Measurements from ENCODE around the gene MAP3K7. TPM values are rescaled to one million over a fixed set of nuclear protein-coding genes. Genes with fewer than 3 reads are reported as not detected.

Gene MAP3K7
- 21.1 TPM for total RNA-seq
- 10 to 100 TPM; 23.4 to 27.9 (median 25.4) TPM for polyA plus RNA-seq

DNA sequence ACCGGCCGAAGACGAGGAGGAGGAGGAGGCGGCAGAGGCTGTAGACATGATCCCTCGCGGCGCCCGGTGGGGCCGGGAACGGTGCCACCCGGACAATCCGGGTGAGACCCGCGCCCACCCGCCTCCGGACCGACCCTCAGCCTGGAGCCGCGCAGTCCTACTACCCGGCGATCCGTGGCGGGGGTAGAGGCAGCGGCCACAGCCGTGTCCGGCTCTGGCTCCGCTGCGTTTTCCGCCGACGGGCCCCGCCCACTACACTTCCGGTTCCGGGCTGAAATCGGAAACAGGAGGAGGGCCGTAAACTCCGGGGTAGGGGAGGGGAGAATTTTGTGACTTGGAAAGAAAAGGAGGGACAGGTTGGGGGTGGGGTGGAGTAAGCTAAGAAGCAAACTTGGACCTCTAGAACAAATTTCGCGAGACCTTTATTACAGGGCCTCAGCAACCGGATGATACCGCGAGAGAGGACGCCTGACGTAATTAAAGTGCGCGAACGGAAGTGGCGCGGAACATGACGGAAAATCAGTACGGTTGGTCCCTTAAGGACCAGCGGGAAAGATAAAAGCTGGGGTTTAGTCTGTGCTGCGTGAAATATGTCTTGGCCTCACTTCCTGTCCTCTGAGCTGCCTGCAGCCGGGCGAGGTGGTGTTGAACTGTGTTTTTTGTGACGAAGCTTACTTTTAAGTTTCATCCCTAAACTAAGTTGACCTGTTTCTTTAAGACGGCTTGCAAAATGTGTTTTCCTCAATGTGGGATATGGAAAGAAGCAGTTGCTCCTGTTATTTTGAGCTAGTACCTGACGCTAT lies at the start of gene MAP3K7:
TSS of gene MAP3K7 (minus strand) at position 237 of the 803 bp plus-strand sequence. CDS start at position 48, 189 bp downstream.
- H3K27me3 ChIP-seq (ENCODE audit: control insufficient read depth, insufficient read depth, low read length) = peaks cover 4% of the 10 kb centered on the region
- H3K27ac ChIP-seq (ENCODE audit: insufficient read depth, low read length, poor library complexity, severe bottlenecking) = peak within 1 kb of the TSS; percentile 99
- H3K4me1 Mint-ChIP-seq = peaks cover 25 to 47% (median 41%) of the 10 kb centered on the region in 4 donors
- H3K9me3 Mint-ChIP-seq = no peaks in the 10 kb centered on the region
- peaks cover 38% of the 10 kb centered on the region for H3K27me3 Mint-ChIP-seq
- peaks cover 32% of the 10 kb centered on the region for H3K4me1 ChIP-seq (ENCODE audit: control insufficient read depth, insufficient read depth, low read length, poor library complexity, severe bottlenecking)
- peak; percentile 89 to 97 (median 94) for DNase-seq
- H3K27ac Mint-ChIP-seq = peak within 1 kb of the TSS; percentile 99 to 100 (median 99)
- no peaks in the 10 kb centered on the region for H3K9me3 ChIP-seq (ENCODE audit: control insufficient read depth in 2 of 2, low read length in 2 of 2)
- no peaks in the 10 kb centered on the region for H3K36me3 Mint-ChIP-seq
- peak within 1 kb of the TSS; percentile 92 to 99 (median 97) for H3K4me3 Mint-ChIP-seq
- H3K4me3 ChIP-seq (ENCODE audit: low read depth, low read length) = peak within 1 kb of the TSS; percentile 95
- ATAC-seq (ENCODE audit: low read depth in 2 of 2) = peak; percentile 82 to 85
- no peaks in the 10 kb centered on the region for H3K36me3 ChIP-seq (ENCODE audit: control insufficient read depth, insufficient read depth, low read length)

DNA sequence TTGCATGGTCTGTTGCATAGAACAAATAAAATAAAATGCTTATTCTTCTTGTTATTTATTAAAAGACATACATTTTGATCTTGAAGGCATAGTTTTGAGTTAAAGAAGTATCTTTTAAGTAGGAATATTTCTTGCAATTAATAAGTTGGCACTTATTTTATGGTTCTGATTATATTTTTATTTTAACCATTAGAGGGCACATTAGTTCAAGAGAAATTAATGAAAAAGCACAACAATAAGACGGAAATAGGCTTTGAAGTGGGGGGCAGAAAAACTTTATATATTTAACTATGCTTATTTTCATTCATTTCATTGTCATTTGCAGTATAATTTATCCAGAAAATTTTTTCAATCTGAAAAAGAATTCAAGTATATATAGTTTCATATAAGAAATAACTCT lies 44.2 kb upstream of the MAP3K7 start:
- Mint-ChIP-seq H3K4me3 (no peak overlapping the region), H3K36me3 (no peaks in the 10 kb centered on the region), H3K9me3 (peaks cover 0 to 9% (median 2%) of the 10 kb centered on the region in 7 donors), H3K27ac (no peak overlapping the region), H3K27me3 (peaks cover 16% of the 10 kb centered on the region), H3K4me1 (no peaks in the 10 kb centered on the region)
- Histone ChIP-seq H3K4me1 (ENCODE audit: control insufficient read depth, insufficient read depth, low read length, poor library complexity, severe bottlenecking) (no peaks in the 10 kb centered on the region), H3K9me3 (ENCODE audit: control insufficient read depth in 2 of 2, low read length in 2 of 2) (no peaks in the 10 kb centered on the region), H3K27ac (ENCODE audit: insufficient read depth, low read length, poor library complexity, severe bottlenecking) (no peak overlapping the region), H3K4me3 (ENCODE audit: low read depth, low read length) (no peak overlapping the region), H3K36me3 (ENCODE audit: control insufficient read depth, insufficient read depth, low read length) (no peaks in the 10 kb centered on the region), H3K27me3 (ENCODE audit: control insufficient read depth, insufficient read depth, low read length) (peaks cover 4% of the 10 kb centered on the region)
- DNase-seq = no peak
- no peak for ATAC-seq (ENCODE audit: low read depth in 2 of 2)

DNA sequence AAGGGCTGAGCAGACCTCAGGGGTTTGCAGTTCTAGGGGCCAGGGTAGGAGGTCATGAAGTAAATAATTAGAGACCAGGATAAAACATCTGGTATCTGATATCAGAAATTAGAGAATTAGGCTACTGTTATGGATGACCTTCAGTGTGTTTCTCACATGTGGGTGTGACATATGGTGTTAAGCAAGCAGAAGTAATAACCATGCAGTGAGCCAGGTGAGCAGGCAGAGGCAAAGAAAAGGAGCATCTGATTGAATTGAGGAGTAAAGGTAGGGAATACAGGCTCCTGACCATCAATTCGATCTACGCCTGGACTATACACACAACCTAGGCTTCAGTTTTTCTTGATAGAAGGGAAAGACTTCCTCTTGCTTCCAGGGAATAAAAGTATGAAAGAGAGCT lies 34.7 kb upstream of the MAP3K7 start:
- H3K27ac ChIP-seq (ENCODE audit: insufficient read depth, low read length, poor library complexity, severe bottlenecking) = no peak overlapping the region
- H3K4me3 ChIP-seq (ENCODE audit: low read depth, low read length) = no peak overlapping the region
- no peak overlapping the region for H3K27ac Mint-ChIP-seq
- no peaks in the 10 kb centered on the region for H3K36me3 ChIP-seq (ENCODE audit: control insufficient read depth, insufficient read depth, low read length)
- H3K27me3 ChIP-seq (ENCODE audit: control insufficient read depth, insufficient read depth, low read length) = peaks cover 12% of the 10 kb centered on the region
- H3K4me1 Mint-ChIP-seq = no peaks in the 10 kb centered on the region
- no peaks in the 10 kb centered on the region for H3K4me1 ChIP-seq (ENCODE audit: control insufficient read depth, insufficient read depth, low read length, poor library complexity, severe bottlenecking)
- H3K27me3 Mint-ChIP-seq = peaks cover 56% of the 10 kb centered on the region
- DNase-seq (no peak), ATAC-seq (ENCODE audit: low read depth in 2 of 2) (no peak)
- H3K9me3 Mint-ChIP-seq = peaks cover 0 to 12% (median 7%) of the 10 kb centered on the region in 7 donors
- H3K36me3 Mint-ChIP-seq = no peaks in the 10 kb centered on the region
- no peak overlapping the region for H3K4me3 Mint-ChIP-seq
- H3K9me3 ChIP-seq (ENCODE audit: control insufficient read depth in 2 of 2, low read length in 2 of 2) = peaks cover 0 to 2% of the 10 kb centered on the region in 2 experiments

DNA sequence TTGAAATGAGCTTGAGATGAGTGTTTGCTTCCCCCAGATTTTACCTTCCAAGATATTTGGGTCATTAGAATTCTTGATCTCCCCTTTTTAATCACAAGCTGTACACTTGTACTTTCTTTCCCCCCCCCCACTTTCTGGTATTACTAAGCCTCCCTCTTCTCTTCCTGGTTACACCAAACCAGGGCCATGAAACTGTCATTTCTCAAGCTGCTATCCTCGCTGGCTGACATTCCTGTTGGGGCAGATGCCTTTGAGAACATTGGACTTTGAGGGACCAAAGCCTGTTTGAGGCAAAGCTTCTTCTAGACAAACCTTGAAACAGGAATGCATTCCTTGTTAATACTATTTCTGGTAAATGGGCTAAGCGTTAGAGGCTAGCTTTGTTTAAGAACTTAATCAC lies 32.3 kb upstream of the MAP3K7 start:
- ATAC-seq (ENCODE audit: low read depth in 2 of 2) (no peak), DNase-seq (no peak)
- Histone ChIP-seq H3K4me1 (ENCODE audit: control insufficient read depth, insufficient read depth, low read length, poor library complexity, severe bottlenecking) (no peaks in the 10 kb centered on the region), H3K36me3 (ENCODE audit: control insufficient read depth, insufficient read depth, low read length) (no peaks in the 10 kb centered on the region), H3K27me3 (ENCODE audit: control insufficient read depth, insufficient read depth, low read length) (peaks cover 27% of the 10 kb centered on the region), H3K27ac (ENCODE audit: insufficient read depth, low read length, poor library complexity, severe bottlenecking) (no peak overlapping the region), H3K4me3 (ENCODE audit: low read depth, low read length) (no peak overlapping the region), H3K9me3 (ENCODE audit: control insufficient read depth in 2 of 2, low read length in 2 of 2) (peaks cover 0 to 2% of the 10 kb centered on the region in 2 experiments)
- Mint-ChIP-seq H3K4me1 (no peaks in the 10 kb centered on the region), H3K9me3 (peaks cover 0 to 4% (median 0%) of the 10 kb centered on the region in 7 donors), H3K4me3 (no peak overlapping the region), H3K36me3 (no peaks in the 10 kb centered on the region), H3K27ac (no peak overlapping the region), H3K27me3 (peaks cover 76% of the 10 kb centered on the region)

DNA sequence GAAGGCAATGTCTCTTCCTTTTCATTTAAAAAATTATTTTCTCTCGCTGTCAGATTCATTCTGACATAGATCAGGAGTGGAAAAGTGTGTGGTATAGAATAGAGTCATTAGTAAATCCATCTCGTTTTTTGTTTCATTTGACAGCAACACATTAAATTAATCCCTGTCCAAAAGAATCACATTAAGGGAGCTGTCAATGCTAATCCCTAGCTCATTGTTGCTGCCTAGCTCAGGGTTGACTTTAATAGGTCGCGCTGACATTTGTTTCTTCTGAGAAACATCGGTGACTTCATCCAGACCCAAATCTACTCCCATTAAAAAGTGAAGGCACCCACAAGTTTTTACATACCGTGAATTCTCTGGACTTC lies 25.4 kb upstream of the MAP3K7 start:
- Mint-ChIP-seq H3K4me1 (peaks cover 0 to 19% (median 9%) of the 10 kb centered on the region in 4 donors), H3K9me3 (peaks cover 0 to 2% (median 0%) of the 10 kb centered on the region in 7 donors), H3K27me3 (peaks cover 86% of the 10 kb centered on the region), H3K4me3 (peak overlapping the region in 1 of 4 donors; percentile 51), H3K27ac (no peak overlapping the region), H3K36me3 (no peaks in the 10 kb centered on the region)
- Histone ChIP-seq H3K4me3 (ENCODE audit: low read depth, low read length) (no peak overlapping the region), H3K4me1 (ENCODE audit: control insufficient read depth, insufficient read depth, low read length, poor library complexity, severe bottlenecking) (peaks cover 16% of the 10 kb centered on the region), H3K27ac (ENCODE audit: insufficient read depth, low read length, poor library complexity, severe bottlenecking) (no peak overlapping the region), H3K36me3 (ENCODE audit: control insufficient read depth, insufficient read depth, low read length) (no peaks in the 10 kb centered on the region), H3K27me3 (ENCODE audit: control insufficient read depth, insufficient read depth, low read length) (peaks cover 49% of the 10 kb centered on the region), H3K9me3 (ENCODE audit: control insufficient read depth in 2 of 2, low read length in 2 of 2) (no peaks in the 10 kb centered on the region)
- no peak for DNase-seq
- ATAC-seq (ENCODE audit: low read depth in 2 of 2) = no peak

DNA sequence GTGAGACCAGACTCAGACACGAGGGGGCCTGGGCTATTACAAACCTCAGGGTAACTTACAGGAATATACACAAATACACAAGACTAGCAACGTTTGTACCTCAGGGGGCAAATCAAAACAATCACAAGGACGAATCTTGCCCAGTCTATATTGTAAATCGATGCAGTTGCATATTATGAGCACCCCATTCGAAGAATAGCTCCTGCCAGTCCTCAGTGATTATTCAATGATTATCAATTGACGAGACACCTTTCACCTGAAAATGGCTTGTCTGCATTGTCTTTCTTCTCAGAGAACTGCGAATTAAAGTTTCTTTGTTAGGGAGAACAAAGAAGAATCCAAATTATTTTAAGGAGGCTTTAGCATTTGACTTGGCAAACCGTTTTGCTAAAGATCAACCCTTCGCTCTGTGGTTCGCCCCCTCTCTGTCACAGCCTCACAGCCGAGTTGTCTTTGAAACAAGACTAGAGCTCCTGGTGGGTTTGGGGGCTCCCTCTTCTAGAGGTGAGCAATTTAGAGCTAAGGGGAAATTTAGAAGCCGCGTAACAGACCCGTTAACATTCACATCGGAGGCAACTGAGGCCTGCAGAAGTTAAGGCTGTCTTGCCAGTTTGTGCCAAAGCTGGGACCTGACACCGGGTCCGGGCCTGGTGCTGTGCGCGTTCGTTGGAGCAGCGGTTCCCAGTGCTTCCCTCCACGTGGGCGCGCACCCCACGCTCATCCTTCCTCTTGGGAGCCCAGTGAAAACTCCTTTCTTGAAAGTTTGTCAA lies 24.9 kb upstream of the MAP3K7 start:
- H3K9me3 Mint-ChIP-seq = peaks cover 0 to 2% (median 0%) of the 10 kb centered on the region in 7 donors
- H3K4me3 Mint-ChIP-seq = peak overlapping the region; percentile 66 to 93 (median 84)
- H3K9me3 ChIP-seq (ENCODE audit: control insufficient read depth in 2 of 2, low read length in 2 of 2) = no peaks in the 10 kb centered on the region
- no peaks in the 10 kb centered on the region for H3K36me3 Mint-ChIP-seq
- H3K27ac Mint-ChIP-seq = no peak overlapping the region
- peaks cover 16% of the 10 kb centered on the region for H3K4me1 ChIP-seq (ENCODE audit: control insufficient read depth, insufficient read depth, low read length, poor library complexity, severe bottlenecking)
- H3K4me1 Mint-ChIP-seq = peaks cover 0 to 19% (median 9%) of the 10 kb centered on the region in 4 donors
- peaks cover 45% of the 10 kb centered on the region for H3K27me3 ChIP-seq (ENCODE audit: control insufficient read depth, insufficient read depth, low read length)
- H3K27ac ChIP-seq (ENCODE audit: insufficient read depth, low read length, poor library complexity, severe bottlenecking) = no peak overlapping the region
- peak in 1 of 3 donors; percentile 7 for DNase-seq
- ATAC-seq (ENCODE audit: low read depth in 2 of 2) = no peak
- no peaks in the 10 kb centered on the region for H3K36me3 ChIP-seq (ENCODE audit: control insufficient read depth, insufficient read depth, low read length)
- H3K4me3 ChIP-seq (ENCODE audit: low read depth, low read length) = peak overlapping the region; percentile 42
- H3K27me3 Mint-ChIP-seq = peaks cover 85% of the 10 kb centered on the region

DNA sequence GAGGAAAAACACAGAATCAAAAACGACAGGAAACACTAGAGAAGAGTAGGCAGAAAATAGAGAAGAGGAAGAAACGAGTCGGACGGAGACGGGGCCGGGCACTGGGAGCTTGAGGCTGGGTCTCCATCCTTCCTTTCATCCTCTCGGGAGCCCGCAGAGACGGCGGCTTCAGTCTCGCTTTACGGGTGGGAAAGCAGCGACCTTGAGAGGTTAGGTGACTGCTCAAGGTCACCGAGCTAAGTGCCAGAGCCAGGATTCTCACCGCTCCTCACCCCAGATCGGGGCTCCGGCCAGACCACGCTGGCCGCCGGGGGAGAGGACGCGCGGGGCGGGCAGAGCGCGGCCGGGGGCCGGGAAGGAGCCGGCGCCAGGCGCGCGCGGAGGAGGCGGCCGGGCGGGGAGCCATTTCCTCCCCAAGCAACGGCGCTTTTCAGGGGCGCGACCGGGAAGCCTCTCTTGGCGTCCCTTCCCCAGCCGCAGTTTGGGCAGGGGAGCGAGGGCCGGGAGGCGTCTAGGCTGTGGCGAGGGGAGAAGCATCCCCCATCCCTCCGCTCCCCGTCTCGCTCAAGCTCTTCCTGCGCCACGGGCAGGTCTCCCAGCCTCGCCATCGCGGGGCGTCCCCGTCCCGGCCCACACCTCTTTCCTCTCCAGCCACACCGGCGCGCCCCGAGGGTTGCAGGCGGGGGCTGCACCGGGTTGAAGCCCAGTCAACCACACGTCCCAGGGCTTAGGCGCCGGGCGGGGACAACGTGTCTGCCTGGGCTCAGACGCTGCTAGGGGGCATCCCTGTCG lies 24.1 kb upstream of the MAP3K7 start:
- Mint-ChIP-seq H3K4me3 (peak overlapping the region; percentile 83 to 95 (median 87)), H3K9me3 (peaks cover 0 to 2% (median 0%) of the 10 kb centered on the region in 7 donors), H3K36me3 (no peaks in the 10 kb centered on the region), H3K4me1 (peaks cover 0 to 19% (median 9%) of the 10 kb centered on the region in 4 donors), H3K27ac (peak overlapping the region in 1 of 3 donors; percentile 34), H3K27me3 (peaks cover 86% of the 10 kb centered on the region)
- Histone ChIP-seq H3K36me3 (ENCODE audit: control insufficient read depth, insufficient read depth, low read length) (no peaks in the 10 kb centered on the region), H3K9me3 (ENCODE audit: control insufficient read depth in 2 of 2, low read length in 2 of 2) (no peaks in the 10 kb centered on the region), H3K27ac (ENCODE audit: insufficient read depth, low read length, poor library complexity, severe bottlenecking) (no peak overlapping the region), H3K4me1 (ENCODE audit: control insufficient read depth, insufficient read depth, low read length, poor library complexity, severe bottlenecking) (peaks cover 16% of the 10 kb centered on the region), H3K27me3 (ENCODE audit: control insufficient read depth, insufficient read depth, low read length) (peaks cover 44% of the 10 kb centered on the region), H3K4me3 (ENCODE audit: low read depth, low read length) (peak overlapping the region; percentile 60)
- peak in 1 of 2 donors; percentile 37 for ATAC-seq (ENCODE audit: low read depth in 2 of 2)
- DNase-seq = peak in 2 of 3 donors; percentile 16 to 37

Data from CD4-positive, CD25-positive, alpha-beta regulatory T cell (primary cell).